K562 (cell line): ENCODE data around the gene MADCAM1. TPM values are rescaled to one million over a fixed set of nuclear protein-coding genes. Genes with fewer than 3 reads are reported as not detected.
A peak's percentile ranks its signal among the peaks of the same experiment; 100 is the strongest.

ENCODE experiments used
- ATAC-seq: fragments of 200-7000 bp; cut with Tn5 transposase; 3 replicates; pipeline ENCODE4 v1.9.1; 2020; ENCODE audit warnings: moderate library complexity
- BruUV-seq: library from RNA; stranded (reverse); fragments of 400-500 nt; replicated peaks from 2 replicates; lab custom pipeline; 2021; lab: Mats Ljungman, UMichigan
- CTCF ChIA-PET: fragments of 300-600 bp; formaldehyde crosslinking; extraction: SDS; loops from one replicate; lab custom pipeline; 2021; ENCODE audit warnings: low intra/inter-chr PET ratio; lab: Yijun Ruan, JAX
- POLR2A ChIA-PET: fragments of 300-600, 350-650 bp; sonication (Branson Sonifier 250); formaldehyde crosslinking; extraction: SDS; loops from one replicate; lab custom pipeline; 2021; ENCODE audit warnings: antibody characterized with exemption, inconsistent platforms; lab: Yijun Ruan, JAX
- DNase-seq, 4 experiments: peaks; one replicate each; pipeline versions ENCODE4 v3.0.0 to v3.0.0-alpha.2; 2011 to 2018; ENCODE audit warnings: low spot score in 3 of 4, mixed read lengths in 3 of 4; ENCODE audit errors: extremely low read depth in 1 of 4
- FAIRE-seq: peaks from 2 replicates; lab custom pipeline; 2011; peaks lifted over from hg19 to GRCh38; lab: Jason Lieb, UNC
- H2AFZ ChIP-seq: 2 replicates; pipeline ENCODE4 v1.6.0; 2011; ENCODE audit warnings: low read depth, low read length, control low read depth, inconsistent platforms
- H3K27ac ChIP-seq: fragments of 200-600 bp; 3 replicates; pipeline ENCODE4 v1.8.0; 2011; ENCODE audit warnings: low read depth, mild to moderate bottlenecking, control low read depth, inconsistent platforms, low read length, moderate library complexity, mixed read lengths; ENCODE audit errors: extremely low read depth
- H3K27me3 ChIP-seq, 2 experiments: fragments of 300-600 bp in 1 of 2; 2 replicates in 1 of 2; 3 replicates in 1 of 2; pipeline versions ENCODE4 v1.6.0 to v1.8.0; 2011; ENCODE audit warnings: inconsistent platforms in 2 of 2, low read length in 2 of 2, mild to moderate bottlenecking in 1 of 2, mixed read lengths in 1 of 2, moderate library complexity in 1 of 2; ENCODE audit not compliant: control insufficient read depth in 2 of 2, insufficient read depth in 2 of 2
- H3K36me3 ChIP-seq: fragments of 300-600 bp; 3 replicates; pipeline ENCODE4 v1.8.0; 2011; ENCODE audit warnings: mild to moderate bottlenecking, low read length, inconsistent platforms; ENCODE audit not compliant: control insufficient read depth, insufficient read depth
- H3K4me1 ChIP-seq, 2 experiments: fragments of 200-600 bp in 1 of 2; replicated peaks in 1 of 2; 2 replicates in 1 of 2; 3 replicates in 1 of 2; pipeline versions ENCODE4 v1.5.1 to v1.8.0; 2011; ENCODE audit warnings: inconsistent platforms in 2 of 2, low read length in 2 of 2, mild to moderate bottlenecking in 1 of 2, mixed read lengths in 1 of 2, moderate library complexity in 1 of 2; ENCODE audit not compliant: control insufficient read depth in 2 of 2, insufficient read depth in 2 of 2
- H3K4me2 ChIP-seq: 2 replicates; pipeline ENCODE4 v1.6.1; 2011; ENCODE audit warnings: low read length, control low read depth, inconsistent platforms, mixed read lengths; ENCODE audit not compliant: insufficient read depth
- H3K4me3 ChIP-seq: fragments of 200-600 bp; sonication (generic), shearing (Covaris generic); 2 replicates; pipeline ENCODE4 v1.5.1; 2016; ENCODE audit warnings: control low read depth, inconsistent platforms
- H3K79me2 ChIP-seq: fragments of 200-600 bp; 3 replicates; pipeline ENCODE4 v1.8.0; 2011; ENCODE audit warnings: low read length, inconsistent platforms; ENCODE audit not compliant: control insufficient read depth, insufficient read depth
- H3K9ac ChIP-seq, 2 experiments: 2 replicates each; pipeline versions ENCODE4 v1.6.0 to v1.6.1; 2011; ENCODE audit warnings: low read depth in 2 of 2, low read length in 2 of 2, control low read depth in 1 of 2, inconsistent platforms in 1 of 2, mild to moderate bottlenecking in 1 of 2, mixed read lengths in 1 of 2; ENCODE audit not compliant: insufficient read depth in 1 of 2
- H3K9me1 ChIP-seq: one replicate; pipeline ENCODE4 v1.6.0; 2011; ENCODE audit warnings: inconsistent platforms, mild to moderate bottlenecking, low read length, moderate library complexity; ENCODE audit not compliant: control insufficient read depth, insufficient read depth
- H3K9me3 ChIP-seq: replicated peaks from 2 replicates; pipeline ENCODE4 v1.5.1; 2011; ENCODE audit warnings: low read depth, low read length, inconsistent platforms; ENCODE audit not compliant: control insufficient read depth, insufficient read depth
- H4K20me1 ChIP-seq: replicated peaks from 2 replicates; pipeline ENCODE4 v1.6.1; 2011; ENCODE audit warnings: low read length, inconsistent platforms, mixed read lengths; ENCODE audit not compliant: control insufficient read depth, insufficient read depth
- CBX2 ChIP-seq: fragments of 200-600 bp; sonication (generic); IDR thresholded peaks from one replicate; pipeline ENCODE4 v1.6.1; 2012; ENCODE audit warnings: mild to moderate bottlenecking, low read length, inconsistent platforms; ENCODE audit not compliant: insufficient read depth, poor library complexity, severe bottlenecking
- SAFB ChIP-seq: fragments of 200-400 bp; formaldehyde crosslinking; IDR thresholded peaks from 2 replicates; pipeline ENCODE4 v1.6.1; 2017; ENCODE audit warnings: low read depth, low read length, borderline replicate concordance
- TFE3 ChIP-seq: fragments of 450-650 bp; formaldehyde crosslinking; IDR thresholded peaks from 2 replicates; pipeline ENCODE4 v1.4.0; 2020; ENCODE audit warnings: mild to moderate bottlenecking, mixed read lengths
- YY1 ChIP-seq, 3 experiments: IDR thresholded peaks; 2 replicates each; pipeline ENCODE4 v1.6.1; 2011; ENCODE audit warnings: low read length in 2 of 3, mild to moderate bottlenecking in 2 of 3, moderate library complexity in 2 of 3, borderline replicate concordance in 1 of 3, control low read depth in 1 of 3, low read depth in 1 of 3; ENCODE audit not compliant: insufficient read depth in 3 of 3, insufficient replicate concordance in 2 of 3, control insufficient read depth in 1 of 3, insufficient read length in 1 of 3; ENCODE audit errors: extremely low read depth in 1 of 3
- ZBTB11 ChIP-seq, 3 experiments: fragments of 200-800 bp in 1 of 3; fragments of 250-450 bp in 1 of 3; fragments of 450-650 bp in 1 of 3; sonication (Bioruptor Pico) in 1 of 3; sonication (Bioruptor generic) in 1 of 3; formaldehyde crosslinking in 1 of 3; IDR thresholded peaks; 2 replicates each; pipeline versions ENCODE4 v1.6.1 to v1.8.0; 2016 to 2022; ENCODE audit warnings: mild to moderate bottlenecking in 2 of 3, missing genetic modification characterization in 2 of 3, missing compliant biosample characterization in 1 of 3, moderate library complexity in 1 of 3
- ZBTB12 ChIP-seq: fragments of 250-450 bp; sonication (Bioruptor Pico); IDR thresholded peaks from 2 replicates; pipeline ENCODE4 v1.4.0; 2020
- ZBTB26 ChIP-seq: fragments of 450-650 bp; formaldehyde crosslinking; IDR thresholded peaks from 2 replicates; pipeline ENCODE4 v1.4.0; 2022; ENCODE audit warnings: missing genetic modification characterization
- ZC3H11A ChIP-seq: IDR thresholded peaks from 2 replicates; pipeline ENCODE4 v1.6.1; 2012; ENCODE audit warnings: low read depth, low read length, improper control_type of control experiment
- ZNF431 ChIP-seq: sonication (generic); formaldehyde crosslinking; IDR thresholded peaks from 2 replicates; pipeline ENCODE4 v1.8.0; 2022; ENCODE audit warnings: mild to moderate bottlenecking, missing genetic modification reagents
- WGBS: fragments of 100-300 bp; shearing (Covaris generic); methylation state at CpG from one replicate; pipeline ENCODE4 v1.1.6; 2016; ENCODE audit warnings: low coverage, mixed read lengths; ENCODE audit not compliant: insufficient coverage; ENCODE audit errors: missing lambda C conversion rate; 5-methylcytosine and 5-hydroxymethylcytosine counted together
- in situ Hi-C: fragments of 300-500 bp; cut with MboI; formaldehyde crosslinking; loops from 4 replicates; pipeline ENCODE4 v1.15.0; 2018; ENCODE audit warnings: inconsistent platforms, mixed read lengths
- intact Hi-C: fragments of 100-400 bp; cut with micrococcal nuclease; formaldehyde crosslinking; loops from 2 replicates; pipeline ENCODE4 v1.14.2; 2022
- polyA plus RNA-seq, 8 experiments: library from polyadenylated mRNA; depleted of rRNA in 4 of 8; stranded (reverse) in 5 of 8; unstranded in 3 of 8; fragments of >200 nt; fragmentation: Nextera tagmentation in 2 of 8; fragmentation: Illumina TruSeq in 1 of 8; extraction: Ambion mirVana in 2 of 8; extraction: Trizol in 1 of 8; gene quantifications; 2 replicates each; pipeline versions ENCODE4 v1.2.1 to v1.2.3, GENCODE V29; 2011 to 2014; ENCODE audit warnings: inconsistent platforms in 1 of 8, missing spikeins in 1 of 8
- total RNA-seq, 7 experiments: library from RNA; depleted of rRNA in 6 of 7; stranded (reverse); fragments of >200 nt in 6 of 7; fragmentation: Illumina TruSeq in 2 of 7; extraction: Trizol in 2 of 7; gene quantifications; 2 replicates each; pipeline versions ENCODE4 v1.2.1 to v1.2.3, GENCODE V29; 2011 to 2021; ENCODE audit warnings: low replicate concordance in 1 of 7

The MADCAM1 gene
- total and polyA plus RNA-seq, 9 of the 15 experiments (the other 6 are each of a cell fraction or from before 2014, with no cell fraction given), result 0.09 to 0.36 (median 0.09) TPM; not detected in 6

GRCh38 chr19:512547-513365, 16.5 kb downstream of the MADCAM1 start:
- peaks cover 4% of the 10 kb centered on the region for H3K9me1 ChIP-seq
- ATAC-seq (peak; percentile 31), FAIRE-seq (no peak), DNase-seq (peak in 3 of 4 experiments; percentile 42 to 75 (median 64))
- peak overlapping the region; percentile 64 for H3K27ac ChIP-seq
- intact Hi-C loops (no loop called here), in situ Hi-C loops (no loop called here)
- H3K27me3 ChIP-seq, result no peaks in the 10 kb centered on the region; a peak in 1 of 5 replicates
- H4K20me1 ChIP-seq, result no peaks in the 10 kb centered on the region
- no peak overlapping the region for H3K4me2 ChIP-seq
- H3K36me3 ChIP-seq, result peaks cover 24% of the 10 kb centered on the region; the same call in 2 of the 3 replicates
- no TSS peak for BruUV-seq
- H3K4me3 ChIP-seq, result no peak overlapping the region
- H3K79me2 ChIP-seq, result peaks cover 16% of the 10 kb centered on the region; the same call in 2 of the 3 replicates
- peak overlapping the region in 1 of 2 experiments; percentile 70; a peak in 2 of 4 replicates for H3K9ac ChIP-seq
- peaks cover 21 to 79% of the 10 kb centered on the region in 2 experiments; a peak in 4 of 5 replicates for H3K4me1 ChIP-seq
- H2AFZ ChIP-seq, result peak overlapping the region; percentile 53; the same call in 1 of the 2 replicates
- WGBS, result 55% methylated on average over 35 of the region's 62 CpGs
- ChIA-PET CTCF (no interaction called here), POLR2A (interaction anchor here (0.7 to 0.9 kb wide), 3 partner anchors 43 to 1095 kb away, joined by 4 read pairs; no protein-coding TSS in a partner anchor)
- H3K9me3 ChIP-seq, result peaks cover 4% of the 10 kb centered on the region; the same call in 1 of the 2 replicates
- no peak for TF ChIP-seq ZBTB12 (CRISPR knock-in tag)
- TF ChIP-seq SAFB, result no peak
- TF ChIP-seq ZC3H11A, result no peak
- TF ChIP-seq ZBTB26 (CRISPR knock-in tag), result no peak
- TF ChIP-seq CBX2, result no peak
- TF ChIP-seq ZBTB11 (CRISPR knock-in tag; IDR thresholded peaks at IDR 0.05), result no peak
- no peak for TF ChIP-seq TFE3
- no peak for TF ChIP-seq ZNF431 (CRISPR knock-in tag)
- TF ChIP-seq YY1 (IDR thresholded peaks at IDR 0.05; ENCODE audit: borderline replicate concordance in 1 of 3, control insufficient read depth in 1 of 3, extremely low read depth in 1 of 3, insufficient read depth in 3 of 3, insufficient read length in 1 of 3, insufficient replicate concordance in 2 of 3, low read depth in 1 of 3, low read length in 2 of 3), result no peak
